ENCODE data around the gene DSG3. TPM values are rescaled to one million over a fixed set of nuclear protein-coding genes. Genes with fewer than 3 reads are reported as not detected.

DSG3 gene
- total and polyA plus RNA-seq, 2 of the 8 experiments (the other 6 are each of a cell fraction or from before 2014, with no cell fraction given) = 0.03 to 0.07 TPM

DNA sequence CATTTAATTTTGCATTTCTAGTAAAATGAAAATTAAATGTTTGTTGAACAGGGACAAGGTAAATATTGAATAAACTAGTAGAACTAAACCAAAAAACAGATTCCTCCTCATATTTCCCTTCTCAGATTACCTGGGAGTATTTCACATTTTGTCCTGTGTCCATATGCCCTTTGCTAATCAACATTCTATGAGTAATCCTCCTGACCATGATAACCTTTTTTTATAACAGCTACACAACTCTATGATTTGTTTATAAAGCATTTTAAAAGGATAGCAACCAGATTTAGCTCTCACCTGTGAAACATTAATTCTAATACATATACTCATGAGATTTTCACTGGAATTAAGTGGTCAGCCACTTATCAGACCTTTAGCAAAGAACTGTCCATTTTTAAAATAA, 43.3 kb downstream of the DSG3 start:
- DNase-seq (ENCODE audit: low read depth in 1 of 2, low spot score in 2 of 2) (no peak), FAIRE-seq (no peak)
- Histone ChIP-seq H3K14ac (ENCODE audit: insufficient read length) (no peak overlapping the region), H2BK5ac (ENCODE audit: low read depth, low read length) (no peak overlapping the region), H4K5ac (ENCODE audit: insufficient read length, low read depth, low read length) (no peak overlapping the region), H3K4ac (replicated peaks; ENCODE audit: insufficient read length, low read depth, low read length) (no peak overlapping the region), H2BK15ac (ENCODE audit: low read length) (no peak overlapping the region), H3K79me2 (ENCODE audit: control insufficient read depth in 1 of 2, insufficient read depth in 2 of 2, low read length in 2 of 2) (no peaks in the 10 kb centered on the region), H3K4me1 (replicated peaks in 1 of 4; ENCODE audit: control insufficient read depth in 3 of 4, insufficient read depth in 4 of 4, low read length in 3 of 4) (no peaks in the 10 kb centered on the region), H4K91ac (replicated peaks; ENCODE audit: insufficient read length, low read length) (no peak overlapping the region), H3K56ac (replicated peaks; ENCODE audit: insufficient read length, low read depth, low read length) (no peak overlapping the region), H2BK20ac (ENCODE audit: low read length) (no peak overlapping the region), H2BK120ac (replicated peaks; ENCODE audit: low read depth, low read length) (no peak overlapping the region), H3K23me2 (ENCODE audit: low read depth, low read length) (no peaks in the 10 kb centered on the region), H2AFZ (ENCODE audit: low read length) (no peak overlapping the region), H3K9ac (replicated peaks in 1 of 4; ENCODE audit: extremely low read depth in 1 of 4, low read depth in 3 of 4, low read length in 3 of 4) (no peak overlapping the region), H4K8ac (ENCODE audit: extremely low read depth, insufficient read depth, low read length) (no peak overlapping the region), H3K18ac (ENCODE audit: extremely low read depth, low read length) (no peak overlapping the region), H3K27me3 (replicated peaks in 1 of 4; ENCODE audit: control insufficient read depth in 3 of 4, extremely low read depth in 1 of 4, insufficient read depth in 3 of 4, low read length in 3 of 4) (no peaks in the 10 kb centered on the region), H4K20me1 (replicated peaks in 1 of 2; ENCODE audit: control insufficient read depth in 1 of 2, insufficient read depth in 2 of 2, low read length in 2 of 2) (no peaks in the 10 kb centered on the region), H2AK5ac (ENCODE audit: low read depth, low read length) (no peak overlapping the region), H3K79me1 (ENCODE audit: low read depth, low read length) (no peaks in the 10 kb centered on the region), H3K4me2 (ENCODE audit: insufficient read depth in 1 of 2, low read depth in 2 of 2, low read length in 2 of 2) (no peak overlapping the region), H3K27ac (ENCODE audit: low read depth, low read length) (no peak overlapping the region), H3K23ac (ENCODE audit: insufficient read length) (no peak overlapping the region), H3K4me3 (ENCODE audit: extremely low read depth in 1 of 4, insufficient read depth in 2 of 4, low read depth in 3 of 4, low read length in 4 of 4) (no peak overlapping the region), H3K36me3 (ENCODE audit: control insufficient read depth in 2 of 4, insufficient read depth in 4 of 4, low read length in 3 of 4) (no peaks in the 10 kb centered on the region), H2BK12ac (ENCODE audit: low read depth, low read length) (no peak overlapping the region), H3K9me3 (ENCODE audit: insufficient read depth in 2 of 2, low read depth in 1 of 2, low read length in 1 of 2) (no peaks in the 10 kb centered on the region)
- ChIA-PET POLR2A (ENCODE audit: partially characterized antibody) (no interaction called here), CTCF (ENCODE audit: partially characterized antibody) (interaction anchor here (1.2 kb wide), 1 partner anchor 11 kb away, joined by 3 read pairs; no protein-coding TSS in a partner anchor)
- no peak for TF ChIP-seq TAF7 (optimal IDR thresholded peaks at IDR 0.05; ENCODE audit: borderline replicate concordance, low read depth, low read length)
- no peak for TF ChIP-seq RBBP5 (IDR thresholded peaks at IDR 0.05; ENCODE audit: borderline replicate concordance, low read depth, low read length)
- TF ChIP-seq SP1 (IDR thresholded peaks at IDR 0.05; ENCODE audit: low read depth, low read length) = no peak
- TF ChIP-seq SIN3A (conservative IDR thresholded peaks at IDR 0.05 in 1 of 2, IDR thresholded peaks at IDR 0.05 in 1 of 2; ENCODE audit: low read depth in 1 of 2, low read length in 2 of 2) = no peak
- TF ChIP-seq ZNF274 (IDR thresholded peaks at IDR 0.05; ENCODE audit: borderline replicate concordance, extremely low read depth, low read length) = no peak

Data from H1 (cell line).